Measurements from ENCODE around the gene HRH4. TPM values are rescaled to one million over a fixed set of nuclear protein-coding genes. Genes with fewer than 3 reads are reported as not detected.

Gene HRH4, protein sequence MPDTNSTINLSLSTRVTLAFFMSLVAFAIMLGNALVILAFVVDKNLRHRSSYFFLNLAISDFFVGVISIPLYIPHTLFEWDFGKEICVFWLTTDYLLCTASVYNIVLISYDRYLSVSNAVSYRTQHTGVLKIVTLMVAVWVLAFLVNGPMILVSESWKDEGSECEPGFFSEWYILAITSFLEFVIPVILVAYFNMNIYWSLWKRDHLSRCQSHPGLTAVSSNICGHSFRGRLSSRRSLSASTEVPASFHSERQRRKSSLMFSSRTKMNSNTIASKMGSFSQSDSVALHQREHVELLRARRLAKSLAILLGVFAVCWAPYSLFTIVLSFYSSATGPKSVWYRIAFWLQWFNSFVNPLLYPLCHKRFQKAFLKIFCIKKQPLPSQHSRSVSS
- total RNA-seq, result under 1 TPM in 2 of 4 donors, not detected in 2; 0.12 to 0.55 TPM

- H3K36me3 ChIP-seq, result no peaks in the 10 kb centered on the region
- no peak for DNase-seq
- no peak within 1 kb of the TSS for H3K27ac ChIP-seq
- H3K27me3 ChIP-seq, result no peaks in the 10 kb centered on the region
- intact Hi-C loops (cut with DNase I; ENCODE audit: low total_unique reads), result no loop called here
- H3K4me1 ChIP-seq, result no peaks in the 10 kb centered on the region
- H3K9me3 ChIP-seq, result no peaks in the 10 kb centered on the region
- TF ChIP-seq CTCF (IDR thresholded peaks at IDR 0.05) (no peak), POLR2A (IDR thresholded peaks at IDR 0.05) (no peak)
- no peak within 1 kb of the TSS for H3K4me3 ChIP-seq
Observed at GRCh38 chr18:24460388-24460787, at the start of gene HRH4. Gene HRH4, plus strand, starts transcription at chr18:24460637. Its CDS starts 92 bp downstream, at chr18:24460729.

DNA sequence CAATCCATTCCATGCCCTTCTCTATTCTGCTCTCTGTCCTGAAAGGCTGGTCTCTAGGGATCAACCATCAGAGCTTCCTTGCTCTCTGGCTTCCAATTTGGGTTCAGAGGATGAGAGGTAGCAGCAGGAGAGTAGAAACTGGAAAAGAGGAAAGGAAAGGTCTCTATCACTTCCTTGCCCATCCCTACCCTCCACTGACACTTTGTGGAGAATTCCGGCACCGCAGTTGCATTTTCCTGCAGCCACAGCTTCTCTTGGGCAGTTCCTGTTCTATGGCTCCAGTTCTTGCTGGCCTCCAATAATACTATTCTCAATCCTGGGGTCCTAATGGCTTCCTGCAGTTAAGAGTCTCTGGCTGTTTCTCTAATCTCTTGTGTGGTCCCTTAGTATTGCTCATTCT lies 47.3 kb upstream of the HRH4 start:
- Histone ChIP-seq H3K36me3 (no peaks in the 10 kb centered on the region), H3K27me3 (no peaks in the 10 kb centered on the region), H3K4me1 (no peaks in the 10 kb centered on the region), H3K9me3 (no peaks in the 10 kb centered on the region), H3K27ac (no peak overlapping the region), H3K4me3 (no peak overlapping the region)
- no peak for DNase-seq
- TF ChIP-seq POLR2A (IDR thresholded peaks at IDR 0.05), result no peak
- TF ChIP-seq CTCF (IDR thresholded peaks at IDR 0.05), result no peak
- intact Hi-C loops (cut with DNase I; ENCODE audit: low total_unique reads), result no loop called here

DNA sequence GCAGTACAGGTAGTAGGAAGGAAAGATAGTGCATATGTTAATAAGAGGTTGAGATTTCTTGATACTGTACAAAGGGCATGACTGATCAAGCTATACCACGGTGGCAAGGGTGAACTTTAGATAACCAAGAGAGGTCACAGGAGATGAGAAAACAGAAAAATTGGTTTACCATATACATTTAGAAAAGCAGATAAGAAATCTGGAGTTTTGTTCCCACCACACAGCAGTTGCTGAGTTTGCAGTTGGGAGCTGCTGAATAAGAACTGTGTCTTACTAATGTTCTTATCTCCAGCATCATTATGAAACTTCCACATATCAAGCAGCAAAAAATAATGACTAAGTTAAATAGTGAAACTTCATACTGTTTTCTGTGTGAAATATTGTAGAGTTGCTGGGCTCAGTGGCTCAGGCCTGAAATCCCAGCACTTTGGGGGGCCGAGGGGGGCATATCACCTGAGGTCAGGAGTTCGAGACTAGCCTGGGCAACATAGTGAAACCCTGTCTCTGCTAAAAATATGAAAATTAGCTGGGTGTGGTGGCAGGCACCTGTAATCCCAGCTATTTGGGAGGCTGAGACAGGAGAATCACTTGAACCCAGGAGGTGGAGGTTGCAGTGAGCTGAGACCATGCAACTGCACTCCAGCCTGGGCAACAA lies 46.0 kb upstream of the HRH4 start:
- no peak for TF ChIP-seq CTCF (IDR thresholded peaks at IDR 0.05)
- TF ChIP-seq POLR2A (IDR thresholded peaks at IDR 0.05), result no peak
- H3K36me3 ChIP-seq, result no peaks in the 10 kb centered on the region
- no peak for DNase-seq
- no peak overlapping the region for H3K27ac ChIP-seq
- intact Hi-C loops (cut with DNase I; ENCODE audit: low total_unique reads), result no loop called here
- H3K9me3 ChIP-seq, result no peaks in the 10 kb centered on the region
- no peak overlapping the region for H3K4me3 ChIP-seq
- H3K4me1 ChIP-seq, result no peaks in the 10 kb centered on the region
- H3K27me3 ChIP-seq, result no peaks in the 10 kb centered on the region

DNA sequence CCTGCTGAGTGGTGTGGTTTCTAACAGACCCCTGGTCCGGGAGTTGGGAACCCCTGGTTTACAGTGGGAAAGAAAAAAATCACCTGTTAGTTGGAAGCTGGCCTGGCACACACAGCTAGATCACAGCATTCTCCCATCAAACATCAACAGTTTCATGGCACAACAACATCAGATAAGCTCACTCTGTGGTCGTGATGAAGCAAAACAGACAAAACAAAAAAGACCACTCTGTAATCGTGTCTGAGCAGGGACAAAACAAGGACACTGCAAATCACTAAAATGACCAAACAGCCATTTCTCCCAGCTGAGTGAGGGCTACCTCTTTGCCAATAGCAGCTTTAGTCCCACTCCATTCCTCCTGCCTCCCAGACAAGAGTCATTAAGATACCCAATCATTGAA lies 43.0 kb upstream of the HRH4 start:
- H3K27me3 ChIP-seq, result no peaks in the 10 kb centered on the region
- TF ChIP-seq POLR2A (IDR thresholded peaks at IDR 0.05) (no peak), CTCF (IDR thresholded peaks at IDR 0.05) (no peak)
- H3K27ac ChIP-seq, result no peak overlapping the region
- intact Hi-C loops (cut with DNase I; ENCODE audit: low total_unique reads), result no loop called here
- no peak overlapping the region for H3K4me3 ChIP-seq
- no peaks in the 10 kb centered on the region for H3K9me3 ChIP-seq
- no peaks in the 10 kb centered on the region for H3K4me1 ChIP-seq
- no peaks in the 10 kb centered on the region for H3K36me3 ChIP-seq
- DNase-seq, result no peak

DNA sequence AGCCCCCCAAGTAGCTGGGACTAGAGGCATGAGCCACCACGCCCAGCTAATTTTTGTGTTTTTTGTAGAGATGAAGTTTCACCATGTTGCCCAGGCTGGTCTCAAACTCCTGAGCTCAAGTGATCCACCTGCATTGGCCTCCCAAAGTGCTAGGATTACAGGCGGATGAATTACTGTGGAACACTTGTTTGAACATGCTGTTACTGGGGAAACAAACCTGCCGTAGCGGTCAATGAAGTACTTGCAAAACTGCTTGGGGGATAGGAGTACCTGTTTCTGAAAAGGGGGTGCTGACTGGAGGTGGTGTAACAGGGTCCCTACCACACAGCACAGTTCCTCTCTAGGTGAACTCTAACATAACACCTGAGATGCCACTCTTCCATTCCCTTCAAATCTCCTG lies 39.9 kb upstream of the HRH4 start:
- H3K9me3 ChIP-seq, result no peaks in the 10 kb centered on the region
- no peak for DNase-seq
- no peak overlapping the region for H3K4me3 ChIP-seq
- TF ChIP-seq POLR2A (IDR thresholded peaks at IDR 0.05) (no peak), CTCF (IDR thresholded peaks at IDR 0.05) (no peak)
- no peaks in the 10 kb centered on the region for H3K36me3 ChIP-seq
- H3K27ac ChIP-seq, result no peak overlapping the region
- H3K27me3 ChIP-seq, result no peaks in the 10 kb centered on the region
- no peaks in the 10 kb centered on the region for H3K4me1 ChIP-seq
- intact Hi-C loops (cut with DNase I; ENCODE audit: low total_unique reads), result no loop called here
